Duodenal mucosa (tissue), 2 donors: Measurements from ENCODE around the gene ZNF214.

Experiments used
- H3K27ac ChIP-seq: one replicate; pipeline ENCODE4 v1.7.0; 2013; ENCODE audit warnings: low read depth, low read length
- H3K27me3 ChIP-seq, 2 donors: one replicate each; pipeline ENCODE4 v1.7.0; 2013; ENCODE audit warnings: low read length in 2 of 2, control low read depth in 1 of 2; ENCODE audit not compliant: insufficient read depth in 2 of 2, control insufficient read depth in 1 of 2
- H3K36me3 ChIP-seq, 2 donors: one replicate each; pipeline ENCODE4 v1.7.0; 2013; ENCODE audit warnings: low read length in 2 of 2, control low read depth in 1 of 2; ENCODE audit not compliant: insufficient read depth in 2 of 2, control insufficient read depth in 1 of 2
- H3K4me1 ChIP-seq, 2 donors: one replicate each; pipeline ENCODE4 v1.7.0; 2013; ENCODE audit warnings: low read length in 2 of 2, control low read depth in 1 of 2; ENCODE audit not compliant: insufficient read depth in 2 of 2, control insufficient read depth in 1 of 2
- H3K4me3 ChIP-seq, 2 donors: one replicate each; pipeline ENCODE4 v1.7.0; 2013; ENCODE audit warnings: low read length in 2 of 2, low read depth in 1 of 2
- H3K9ac ChIP-seq, 2 donors: one replicate each; pipeline ENCODE4 v1.7.0; 2013; ENCODE audit warnings: low read length in 2 of 2, low read depth in 1 of 2
- H3K9me3 ChIP-seq, 2 donors: one replicate each; pipeline ENCODE4 v1.7.0; 2013; ENCODE audit warnings: low read length in 2 of 2, control low read depth in 1 of 2; ENCODE audit not compliant: control insufficient read depth in 1 of 2

Gene ZNF214

DNA sequence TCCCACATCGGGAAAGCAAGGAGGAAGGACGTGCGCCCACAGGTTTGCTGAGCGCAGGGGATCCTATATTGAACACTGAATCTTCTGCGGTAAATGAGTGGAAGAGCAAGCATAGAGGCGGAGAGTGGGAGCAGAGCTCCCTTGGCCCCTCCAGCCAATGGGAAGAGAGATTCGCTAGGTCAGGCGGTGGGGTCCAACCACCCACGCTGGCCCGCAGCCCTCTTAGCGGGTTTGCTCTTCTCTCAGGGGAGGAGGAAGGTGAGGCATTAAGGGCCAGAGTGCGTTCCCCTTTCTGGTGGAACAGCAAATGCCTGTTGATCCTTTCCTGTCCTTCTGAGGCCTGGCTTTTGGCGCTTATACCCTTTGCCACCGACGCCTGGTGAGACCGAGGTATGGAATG lies 10.7 kb upstream of the ZNF214 start:
- H3K4me1 ChIP-seq: no peaks in the 10 kb centered on the region
- no peaks in the 10 kb centered on the region for H3K36me3 ChIP-seq
- H3K27ac ChIP-seq: no peak overlapping the region
- H3K4me3 ChIP-seq: no peak overlapping the region
- no peaks in the 10 kb centered on the region for H3K27me3 ChIP-seq
- no peaks in the 10 kb centered on the region for H3K9me3 ChIP-seq
- no peak overlapping the region for H3K9ac ChIP-seq

DNA sequence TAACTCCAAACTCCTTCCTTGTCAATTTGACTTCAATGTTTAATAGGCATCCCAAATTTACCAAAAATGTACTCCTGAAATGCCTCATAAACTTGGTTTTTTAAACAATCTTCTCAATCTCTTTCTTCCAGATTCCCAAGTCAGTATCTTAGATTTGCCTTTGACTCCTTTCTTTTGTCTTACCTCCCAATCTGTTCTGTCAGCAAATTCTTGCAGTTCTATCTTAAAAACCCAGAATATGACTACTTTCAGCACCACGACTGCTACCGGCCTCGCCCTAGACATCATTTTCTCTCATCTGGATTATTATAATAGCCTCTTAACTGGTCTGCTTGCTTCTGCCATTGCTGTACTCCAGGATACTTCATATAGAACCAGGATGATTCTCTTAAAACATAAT lies 8.0 kb upstream of the ZNF214 start:
- Histone ChIP-seq H3K27me3 (no peaks in the 10 kb centered on the region), H3K9me3 (no peaks in the 10 kb centered on the region), H3K9ac (no peak overlapping the region)

DNA sequence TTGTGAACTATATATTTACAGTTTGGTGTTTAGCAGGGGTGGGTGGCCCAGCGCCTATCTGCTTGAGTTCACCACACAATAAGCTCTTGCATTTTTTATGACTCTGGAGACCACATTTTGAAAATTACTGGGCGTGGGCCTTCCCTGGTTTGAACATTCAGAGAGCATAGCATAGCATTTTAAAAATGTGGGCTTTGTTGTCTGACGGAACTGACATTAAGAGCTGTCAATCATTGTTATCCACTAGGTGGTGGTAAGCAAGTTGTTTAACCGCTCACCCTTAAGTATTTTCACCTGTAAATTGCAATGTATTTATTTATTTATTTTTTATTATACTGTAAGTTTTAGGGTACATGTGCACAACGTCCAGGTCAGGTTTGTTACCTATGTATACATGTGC lies 1.2 kb upstream of the ZNF214 start:
- no peaks in the 10 kb centered on the region for H3K27me3 ChIP-seq
- no peak overlapping the region for H3K9ac ChIP-seq
- no peak overlapping the region for H3K27ac ChIP-seq
- no peak overlapping the region for H3K4me3 ChIP-seq
- H3K4me1 ChIP-seq: peaks cover 5 to 15% of the 10 kb centered on the region in 2 donors
- H3K9me3 ChIP-seq: no peaks in the 10 kb centered on the region
- no peaks in the 10 kb centered on the region for H3K36me3 ChIP-seq

More for the DNA sequence above, 8.0 kb upstream of the ZNF214 start:
- no peak overlapping the region for H3K4me3 ChIP-seq
- H3K36me3 ChIP-seq: no peaks in the 10 kb centered on the region
- no peaks in the 10 kb centered on the region for H3K4me1 ChIP-seq
- no peak overlapping the region for H3K27ac ChIP-seq

DNA sequence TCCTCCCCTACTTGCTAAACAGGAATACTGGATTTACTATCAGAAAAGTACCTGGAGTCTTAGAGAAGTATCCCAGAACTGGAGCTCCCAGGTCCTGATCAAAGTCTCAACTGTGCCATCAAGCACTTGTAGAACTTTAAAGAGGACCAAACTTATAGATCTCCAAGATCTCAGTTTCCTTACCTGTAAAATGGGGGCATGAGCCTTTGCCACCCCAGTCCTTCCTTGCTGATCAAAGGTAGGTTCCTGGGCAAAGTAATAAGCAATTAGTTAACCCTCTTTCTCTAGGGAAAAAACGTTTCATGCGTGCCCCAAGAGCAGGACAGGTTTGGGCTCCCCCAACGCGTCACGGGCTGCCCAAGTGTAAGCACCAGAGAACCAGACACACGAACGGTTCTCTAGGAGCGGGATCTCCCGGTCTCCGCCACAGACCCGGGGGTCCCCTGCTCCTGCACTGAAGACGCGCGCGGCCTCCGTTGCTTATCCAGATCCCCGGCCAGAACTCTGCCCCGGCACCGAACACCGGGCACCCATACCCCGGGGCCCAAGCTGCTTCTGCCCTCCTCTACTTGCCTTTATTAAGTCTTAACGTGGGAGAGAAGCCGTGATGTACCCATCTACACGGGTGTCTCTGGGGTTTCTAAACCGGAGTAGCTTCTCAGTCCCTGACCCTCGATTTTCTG lies 505 bp downstream of the ZNF214 start:
- Histone ChIP-seq H3K36me3 (no peaks in the 10 kb centered on the region), H3K9ac (peak overlapping the region; percentile 72 to 73), H3K4me3 (peak overlapping the region; percentile 90 to 95), H3K9me3 (no peaks in the 10 kb centered on the region), H3K27ac (peak overlapping the region; percentile 47), H3K4me1 (peaks cover 5 to 15% of the 10 kb centered on the region in 2 donors), H3K27me3 (no peaks in the 10 kb centered on the region)

DNA sequence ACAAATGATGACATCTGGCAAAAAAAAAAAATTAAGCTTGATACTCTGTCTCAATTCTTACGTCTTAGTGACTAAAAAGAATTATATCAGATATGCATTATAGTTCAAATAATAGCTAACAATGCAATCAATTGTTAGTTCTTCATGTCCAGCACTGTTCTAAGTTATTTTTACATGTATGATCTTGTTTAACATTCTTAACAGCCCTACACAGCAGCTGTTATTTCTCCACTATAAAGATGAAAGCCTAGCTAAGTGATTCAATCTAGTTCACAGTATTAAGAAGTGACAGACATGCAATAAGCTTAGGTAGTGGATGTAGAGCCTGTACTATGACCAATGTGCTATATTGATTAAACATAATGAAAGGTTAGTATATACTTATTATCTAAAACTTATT lies 4.1 kb downstream of the ZNF214 start:
- Histone ChIP-seq H3K36me3 (no peaks in the 10 kb centered on the region), H3K9me3 (no peaks in the 10 kb centered on the region), H3K27ac (no peak overlapping the region), H3K9ac (no peak overlapping the region), H3K4me1 (peaks cover 5 to 12% of the 10 kb centered on the region in 2 donors), H3K4me3 (no peak overlapping the region), H3K27me3 (no peaks in the 10 kb centered on the region)

DNA sequence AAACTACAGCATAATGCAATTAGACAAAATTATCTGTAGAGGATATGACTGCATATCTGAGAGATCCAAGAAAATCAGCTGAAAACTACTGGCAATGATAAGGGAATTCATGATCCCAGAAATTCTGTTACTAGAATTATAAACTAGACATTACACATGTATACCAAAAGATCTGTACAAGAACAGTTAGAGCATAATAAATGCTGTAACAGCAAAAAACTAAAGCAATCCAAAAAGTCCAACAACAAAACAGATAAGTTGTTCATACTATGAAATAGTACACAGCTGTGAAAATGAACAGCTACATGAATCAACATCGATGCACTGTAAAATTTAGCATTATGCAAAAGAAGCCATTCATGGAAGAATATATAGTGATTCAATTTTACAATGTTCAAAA lies 6.0 kb downstream of the ZNF214 start:
- Histone ChIP-seq H3K4me1 (no peaks in the 10 kb centered on the region), H3K27me3 (no peaks in the 10 kb centered on the region), H3K9me3 (no peaks in the 10 kb centered on the region), H3K9ac (no peak overlapping the region), H3K27ac (no peak overlapping the region), H3K36me3 (no peaks in the 10 kb centered on the region), H3K4me3 (no peak overlapping the region)

DNA sequence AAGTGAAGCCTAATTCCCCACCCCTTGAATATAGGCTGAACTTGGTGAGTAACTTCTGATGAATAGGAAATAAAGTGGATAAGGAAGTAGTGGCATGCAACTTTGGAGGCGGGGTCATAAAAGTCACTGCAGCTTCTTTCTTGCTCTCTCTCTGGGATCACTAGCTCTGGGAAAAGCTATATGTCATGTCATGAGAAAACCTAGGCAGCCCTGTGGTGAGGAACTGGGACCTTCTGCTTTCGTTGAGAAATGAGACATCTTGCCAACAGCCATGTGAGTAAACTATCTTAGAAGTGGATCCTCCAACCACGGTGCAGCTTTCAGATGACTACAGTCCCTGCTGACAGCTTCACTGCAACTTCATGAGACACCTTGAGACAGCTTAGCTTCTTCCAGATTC lies 15.7 kb downstream of the ZNF214 start:
- Histone ChIP-seq H3K9ac (no peak overlapping the region), H3K36me3 (peaks cover 0 to 6% of the 10 kb centered on the region in 2 donors), H3K27me3 (no peaks in the 10 kb centered on the region), H3K4me3 (no peak overlapping the region), H3K27ac (no peak overlapping the region), H3K9me3 (no peaks in the 10 kb centered on the region), H3K4me1 (no peaks in the 10 kb centered on the region)

DNA sequence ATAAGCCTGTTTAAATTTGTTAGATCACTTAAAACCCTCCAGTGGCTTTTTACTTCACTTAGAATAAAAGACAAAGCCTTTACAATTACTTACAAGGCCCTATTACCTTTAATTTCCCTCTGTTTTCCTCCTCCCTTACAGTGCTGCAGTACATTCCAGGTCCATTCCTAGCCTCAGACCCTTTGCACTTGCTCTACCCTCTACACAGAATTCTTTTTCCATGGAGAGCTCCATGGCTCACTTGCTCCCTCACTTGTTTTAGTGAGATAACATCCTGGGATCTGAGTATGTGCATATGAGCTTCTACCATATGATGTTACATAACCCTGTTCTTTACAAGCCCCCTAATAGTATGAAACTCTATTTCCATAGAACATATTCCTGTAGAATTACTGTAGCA lies 24.4 kb downstream of the ZNF214 start:
- no peak overlapping the region for H3K4me3 ChIP-seq
- H3K4me1 ChIP-seq: no peaks in the 10 kb centered on the region
- no peaks in the 10 kb centered on the region for H3K9me3 ChIP-seq
- H3K27ac ChIP-seq: no peak overlapping the region
- peaks cover 0 to 6% of the 10 kb centered on the region in 2 donors for H3K36me3 ChIP-seq
- no peaks in the 10 kb centered on the region for H3K27me3 ChIP-seq
- no peak overlapping the region for H3K9ac ChIP-seq

DNA sequence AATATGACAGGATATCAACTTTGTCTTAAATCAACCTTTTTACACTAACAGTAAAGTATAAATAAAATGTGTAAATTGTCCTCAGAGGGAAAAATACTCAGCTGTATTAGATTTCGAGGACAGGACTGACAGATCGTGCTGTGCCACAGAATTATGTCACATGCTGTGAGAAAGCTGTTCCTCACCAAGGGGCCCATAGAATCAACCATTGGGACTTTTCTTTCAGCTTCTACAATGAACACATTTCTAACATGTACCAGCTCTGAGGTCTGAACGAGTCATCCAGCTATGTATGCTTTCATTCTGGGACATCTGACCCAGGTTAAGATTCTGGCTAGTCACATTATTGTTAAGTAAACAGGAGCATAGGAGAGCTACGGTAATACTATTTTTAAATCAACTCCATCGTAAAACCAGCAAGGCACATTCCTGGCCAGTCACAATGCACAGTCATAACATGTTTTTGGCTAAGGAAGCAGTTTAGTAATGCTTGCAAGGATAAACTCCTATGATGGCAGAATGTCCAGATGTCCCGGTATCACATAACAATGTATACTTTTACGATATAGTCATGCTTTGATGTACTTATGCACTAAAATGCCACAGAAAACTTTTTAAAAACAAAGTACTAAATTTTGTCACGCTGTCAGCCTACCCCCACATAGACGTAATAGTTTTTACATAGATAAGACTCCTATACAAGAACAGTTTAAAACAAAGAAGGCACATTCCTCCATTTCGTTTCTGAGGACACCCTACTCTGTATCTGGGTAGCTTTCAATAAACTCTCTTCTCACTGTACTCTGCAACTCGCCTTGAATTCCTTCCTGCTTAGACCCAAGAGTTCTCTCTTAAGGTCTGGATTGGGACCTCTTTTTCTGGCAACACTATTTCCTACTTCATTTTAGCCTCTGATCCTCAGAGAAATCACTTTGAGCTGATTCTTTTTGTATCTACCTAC lies 27.4 kb downstream of the ZNF214 start:
- Histone ChIP-seq H3K36me3 (no peaks in the 10 kb centered on the region), H3K4me1 (no peaks in the 10 kb centered on the region), H3K27me3 (no peaks in the 10 kb centered on the region), H3K27ac (no peak overlapping the region), H3K9ac (no peak overlapping the region), H3K9me3 (no peaks in the 10 kb centered on the region), H3K4me3 (no peak overlapping the region)

DNA sequence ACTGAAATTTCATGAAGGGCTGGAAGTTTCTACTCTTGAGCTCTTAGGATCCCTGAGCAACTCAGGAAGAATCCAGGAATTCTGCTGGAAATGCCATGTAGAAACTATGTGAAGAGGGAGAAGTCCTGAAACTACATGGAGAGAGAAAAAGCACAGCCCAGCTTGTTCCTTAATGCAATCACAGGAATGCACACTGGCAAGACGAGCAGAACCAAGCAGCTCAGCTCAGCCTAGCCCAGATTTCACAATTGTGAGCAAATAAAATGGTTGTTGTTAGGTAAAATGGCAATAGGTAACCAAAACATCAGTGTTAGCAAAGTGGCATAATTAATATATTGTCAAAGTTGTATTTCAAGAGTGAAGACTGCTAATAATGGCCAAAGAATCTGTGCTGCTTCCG lies 28.1 kb downstream of the ZNF214 start:
- Histone ChIP-seq H3K27me3 (no peaks in the 10 kb centered on the region), H3K4me1 (no peaks in the 10 kb centered on the region), H3K9me3 (no peaks in the 10 kb centered on the region), H3K4me3 (no peak overlapping the region), H3K9ac (no peak overlapping the region), H3K36me3 (no peaks in the 10 kb centered on the region), H3K27ac (no peak overlapping the region)
